Breast epithelium (tissue), 4 donors: ENCODE results near the gene AFF3. TPM values are rescaled to one million over a fixed set of nuclear protein-coding genes. Genes with fewer than 3 reads are reported as not detected.

ENCODE experiments used
- DNase-seq, 2 donors: peaks; one replicate each; pipeline ENCODE4 v3.0.0-alpha.2; 2019; ENCODE audit warnings: low spot score in 2 of 2
- H3K27ac ChIP-seq, 2 donors: fragments of 200-600 bp; sonication (generic) in 1 of 2; one replicate each; pipeline ENCODE4 v1.5.1; 2016 to 2019; ENCODE audit warnings: mild to moderate bottlenecking in 1 of 2
- H3K27me3 ChIP-seq, 2 donors: fragments of 200-600 bp; sonication (generic) in 1 of 2; one replicate each; pipeline versions ENCODE4 v1.5.1 to v1.6.0; 2017 to 2019; ENCODE audit warnings: control low read depth in 1 of 2, mild to moderate bottlenecking in 1 of 2
- H3K36me3 ChIP-seq: fragments of 200-600 bp; one replicate; pipeline ENCODE4 v1.5.1; 2019
- H3K4me1 ChIP-seq, 2 donors: fragments of 200-600 bp; sonication (generic); one replicate each; pipeline ENCODE4 v1.5.1; 2016 to 2019; ENCODE audit warnings: control low read depth in 1 of 2
- H3K4me3 ChIP-seq, 3 donors: fragments of 200-600 bp; sonication (generic); 1 replicate in 2 of 3; 2 replicates in 1 of 3; pipeline ENCODE4 v1.5.1; 2016 to 2019; ENCODE audit warnings: mild to moderate bottlenecking in 3 of 3, moderate library complexity in 2 of 3
- H3K9me3 ChIP-seq, 2 donors: fragments of 200-600 bp; sonication (generic) in 1 of 2; one replicate each; pipeline ENCODE4 v1.5.1; 2016 to 2019; ENCODE audit warnings: control low read depth in 1 of 2
- POLR2A ChIP-seq: fragments of 450-650 bp; IDR thresholded peaks from one replicate; pipeline ENCODE4 v1.6.1; 2016; ENCODE audit warnings: antibody characterized with exemption, mild to moderate bottlenecking, moderate library complexity
- POLR2AphosphoS5 ChIP-seq, 3 donors: sonication (generic); formaldehyde crosslinking; IDR thresholded peaks; one replicate each; pipeline ENCODE4 v1.6.1; 2017; ENCODE audit warnings: antibody characterized with exemption in 3 of 3
- intact Hi-C: fragments of 100-400 bp; cut with DNase I; formaldehyde crosslinking; loops from one replicate; pipeline ENCODE4 v1.15.1; 2023; ENCODE audit warnings: low total_unique reads
- total RNA-seq, 3 donors: library from RNA; depleted of rRNA; stranded (reverse); fragments of >200 nt; gene quantifications; one replicate each; pipeline ENCODE4 v1.1.0, GENCODE V29; 2016
- TF ChIP-seq, protein P1 (sequence below), 3 donors: fragments of 450-650 bp; IDR thresholded peaks; one replicate each; pipeline ENCODE4 v1.5.1; 2016 to 2017; ENCODE audit warnings: antibody characterized with exemption in 3 of 3, mild to moderate bottlenecking in 3 of 3, moderate library complexity in 3 of 3

The AFF3 gene
- total RNA-seq, 3 donors from 2014 or later: 8.2 to 116 (median 63.6) TPM

DNA sequence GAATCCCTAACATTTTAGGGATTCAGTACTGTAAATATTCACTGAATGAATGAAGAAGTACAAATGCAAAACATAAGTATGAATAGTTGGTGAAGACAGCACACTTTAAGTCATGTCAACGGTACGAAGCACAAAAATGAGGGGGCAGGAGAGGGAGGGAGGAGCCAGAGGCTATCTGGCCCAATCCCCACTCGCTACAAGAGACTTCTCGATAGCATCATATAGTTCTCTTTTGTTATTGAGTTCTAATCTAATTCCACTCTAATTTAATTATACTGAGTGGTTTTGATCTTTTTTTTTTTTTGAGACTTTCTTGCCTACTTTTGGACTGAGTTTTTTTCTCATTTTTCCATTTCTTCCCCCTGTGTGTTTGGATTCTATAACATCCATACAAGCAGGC is 500.4 kb downstream of the AFF3 start:
- TF ChIP-seq POLR2A (no peak), POLR2AphosphoS5 (IDR thresholded peaks at IDR 0.05) (no peak)
- TF ChIP-seq, protein P1, sequence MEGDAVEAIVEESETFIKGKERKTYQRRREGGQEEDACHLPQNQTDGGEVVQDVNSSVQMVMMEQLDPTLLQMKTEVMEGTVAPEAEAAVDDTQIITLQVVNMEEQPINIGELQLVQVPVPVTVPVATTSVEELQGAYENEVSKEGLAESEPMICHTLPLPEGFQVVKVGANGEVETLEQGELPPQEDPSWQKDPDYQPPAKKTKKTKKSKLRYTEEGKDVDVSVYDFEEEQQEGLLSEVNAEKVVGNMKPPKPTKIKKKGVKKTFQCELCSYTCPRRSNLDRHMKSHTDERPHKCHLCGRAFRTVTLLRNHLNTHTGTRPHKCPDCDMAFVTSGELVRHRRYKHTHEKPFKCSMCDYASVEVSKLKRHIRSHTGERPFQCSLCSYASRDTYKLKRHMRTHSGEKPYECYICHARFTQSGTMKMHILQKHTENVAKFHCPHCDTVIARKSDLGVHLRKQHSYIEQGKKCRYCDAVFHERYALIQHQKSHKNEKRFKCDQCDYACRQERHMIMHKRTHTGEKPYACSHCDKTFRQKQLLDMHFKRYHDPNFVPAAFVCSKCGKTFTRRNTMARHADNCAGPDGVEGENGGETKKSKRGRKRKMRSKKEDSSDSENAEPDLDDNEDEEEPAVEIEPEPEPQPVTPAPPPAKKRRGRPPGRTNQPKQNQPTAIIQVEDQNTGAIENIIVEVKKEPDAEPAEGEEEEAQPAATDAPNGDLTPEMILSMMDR (IDR thresholded peaks at IDR 0.05): no peak
- Histone ChIP-seq H3K4me3 (no peak overlapping the region), H3K9me3 (no peaks in the 10 kb centered on the region), H3K4me1 (no peaks in the 10 kb centered on the region), H3K27me3 (no peaks in the 10 kb centered on the region), H3K27ac (no peak overlapping the region), H3K36me3 (no peaks in the 10 kb centered on the region)
- no peak for DNase-seq
- intact Hi-C loops: no loop called here

DNA sequence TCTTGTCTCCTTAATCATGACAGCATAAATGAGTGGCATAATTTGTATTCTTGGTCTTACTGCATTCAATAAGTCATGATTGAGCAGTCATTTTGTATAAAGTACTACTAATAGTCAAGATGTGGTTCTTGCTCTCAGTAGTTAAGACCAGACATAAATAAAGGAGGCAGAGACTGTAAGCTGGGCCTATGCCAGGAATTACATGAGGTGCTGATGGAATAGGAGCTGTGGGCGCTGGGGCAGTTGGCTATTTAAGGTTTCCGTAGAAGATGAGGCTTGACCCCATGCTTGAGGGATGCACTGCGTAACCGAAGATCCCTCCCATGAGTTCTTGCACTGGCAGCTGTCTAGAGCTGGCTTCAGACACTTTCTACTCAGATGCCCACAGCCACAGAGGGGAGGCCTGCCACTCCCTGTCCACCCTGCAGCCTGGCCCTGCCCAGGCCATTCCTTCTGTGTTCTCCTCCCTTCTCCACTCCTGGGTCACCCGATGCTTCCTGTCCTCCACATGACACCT is 501.7 kb downstream of the AFF3 start:
- TF ChIP-seq POLR2A (no peak), POLR2AphosphoS5 (IDR thresholded peaks at IDR 0.05) (no peak)
- TF ChIP-seq, protein P1 (IDR thresholded peaks at IDR 0.05): no peak
- H3K4me1 ChIP-seq: no peaks in the 10 kb centered on the region
- no peaks in the 10 kb centered on the region for H3K9me3 ChIP-seq
- H3K27me3 ChIP-seq: no peaks in the 10 kb centered on the region
- no peak overlapping the region for H3K4me3 ChIP-seq
- no peak overlapping the region for H3K27ac ChIP-seq
- H3K36me3 ChIP-seq: no peaks in the 10 kb centered on the region
- intact Hi-C loops: no loop called here
- DNase-seq: no peak

DNA sequence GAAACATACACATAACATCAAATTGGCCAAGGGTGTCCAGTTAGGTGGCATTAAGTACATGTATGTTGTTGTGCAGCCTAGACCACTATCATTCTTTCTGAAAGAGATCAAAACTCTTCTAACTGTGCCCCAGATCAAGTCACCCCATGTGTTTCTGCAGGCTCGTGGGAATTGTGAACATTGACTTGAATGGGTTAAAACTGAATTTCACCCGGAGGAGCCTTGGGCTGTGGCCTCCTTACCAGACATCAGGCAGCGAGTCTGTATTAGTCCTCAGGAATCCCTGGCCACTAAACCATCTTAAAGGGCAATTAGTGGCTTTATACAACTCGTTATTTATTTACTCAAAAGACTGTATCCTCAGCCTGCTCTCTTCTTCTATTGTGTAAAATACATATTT is 503.6 kb downstream of the AFF3 start:
- H3K4me1 ChIP-seq: no peaks in the 10 kb centered on the region

DNA sequence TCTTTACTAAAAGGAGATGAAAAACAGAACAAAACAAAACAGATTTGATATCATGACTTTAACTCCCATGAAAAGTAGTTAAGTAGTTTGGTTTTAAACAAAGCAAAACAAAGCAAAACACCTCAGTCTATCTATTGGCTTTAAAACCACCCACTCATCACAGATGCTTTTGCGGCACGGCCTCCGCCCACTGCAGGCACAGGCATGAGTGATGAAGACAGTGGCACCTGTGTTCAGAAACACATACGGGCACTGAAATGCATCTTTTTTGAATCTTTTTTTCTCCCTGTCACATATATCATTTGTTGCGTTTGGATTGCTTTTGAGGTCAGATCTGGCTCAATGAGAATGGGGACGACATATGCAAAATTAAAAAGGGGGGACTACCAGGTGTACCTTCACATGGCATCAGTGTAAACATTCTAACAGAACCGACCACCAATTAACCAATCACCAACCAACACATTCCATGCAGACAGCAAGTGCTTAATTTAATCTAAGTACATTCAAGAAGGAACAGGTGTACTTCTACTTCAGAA is 505.2 kb downstream of the AFF3 start:
- no peaks in the 10 kb centered on the region for H3K36me3 ChIP-seq
- no peak overlapping the region for H3K4me3 ChIP-seq
- peak overlapping the region; percentile 63 to 86 for H3K27ac ChIP-seq
- DNase-seq: no peak
- no peaks in the 10 kb centered on the region for H3K4me1 ChIP-seq
- no peaks in the 10 kb centered on the region for H3K9me3 ChIP-seq
- no peak for TF ChIP-seq POLR2AphosphoS5 (IDR thresholded peaks at IDR 0.05)
- TF ChIP-seq, protein P1 (IDR thresholded peaks at IDR 0.05): no peak
- TF ChIP-seq POLR2A: no peak
- intact Hi-C loops: no loop called here
- H3K27me3 ChIP-seq: no peaks in the 10 kb centered on the region

More for the DNA sequence above, 503.6 kb downstream of the AFF3 start:
- Histone ChIP-seq H3K27me3 (no peaks in the 10 kb centered on the region), H3K9me3 (no peaks in the 10 kb centered on the region), H3K27ac (no peak overlapping the region), H3K4me3 (no peak overlapping the region), H3K36me3 (no peaks in the 10 kb centered on the region)
- DNase-seq: no peak
- TF ChIP-seq POLR2A: no peak
- TF ChIP-seq, protein P1 (IDR thresholded peaks at IDR 0.05): no peak
- TF ChIP-seq POLR2AphosphoS5 (IDR thresholded peaks at IDR 0.05): no peak
- intact Hi-C loops: no loop called here

DNA sequence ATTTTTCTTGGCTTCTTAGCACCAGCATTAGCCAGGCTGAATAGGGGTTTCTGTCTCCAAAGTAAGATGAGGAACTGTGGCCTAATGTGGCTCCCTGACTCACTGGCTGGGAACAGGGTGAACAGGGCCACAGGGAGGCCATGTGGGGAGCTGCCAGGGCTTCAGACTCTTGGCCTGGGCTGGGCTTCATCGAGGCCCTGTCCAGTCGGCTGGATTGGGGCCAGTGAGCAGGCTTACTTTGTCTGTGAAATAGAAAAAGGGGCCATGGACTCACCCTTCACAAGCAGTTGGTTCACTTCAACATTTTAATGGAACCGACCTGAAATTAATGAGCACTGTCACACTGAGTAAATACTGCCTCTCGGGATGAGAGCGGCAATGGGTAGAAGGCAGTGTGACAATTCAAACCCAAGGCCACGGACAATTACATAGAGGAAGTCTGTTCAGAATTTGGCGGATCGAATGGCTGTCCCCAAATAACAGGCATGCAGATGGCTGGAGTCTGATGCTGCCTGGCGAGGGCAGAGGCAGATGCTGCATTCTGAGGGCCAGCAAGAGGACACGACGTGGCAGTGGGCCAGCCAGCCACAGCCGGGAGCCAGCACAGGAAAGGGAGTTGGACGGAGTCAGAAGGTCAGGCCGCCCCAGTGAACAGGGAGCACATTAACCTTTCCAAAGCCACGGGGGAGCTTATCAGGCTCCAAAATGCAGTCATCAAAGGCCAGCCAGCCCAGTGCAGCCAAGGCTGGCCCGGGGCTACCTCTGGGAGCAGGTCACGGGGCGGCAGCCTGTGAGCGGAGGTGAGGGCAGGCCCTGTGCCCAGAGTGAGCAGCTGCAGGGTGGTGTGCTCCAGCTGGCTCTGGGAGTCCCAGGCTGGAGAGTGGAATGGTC is 506.0 kb downstream of the AFF3 start:
- Histone ChIP-seq H3K36me3 (no peaks in the 10 kb centered on the region), H3K27me3 (no peaks in the 10 kb centered on the region), H3K4me1 (no peaks in the 10 kb centered on the region), H3K4me3 (peak overlapping the region in 1 of 3 donors; percentile 37), H3K27ac (peak overlapping the region; percentile 63 to 86), H3K9me3 (no peaks in the 10 kb centered on the region)
- peak; percentile 50 to 71 for DNase-seq
- peak in 1 of 3 donors; percentile 16 for TF ChIP-seq POLR2AphosphoS5 (IDR thresholded peaks at IDR 0.05)
- no peak for TF ChIP-seq POLR2A
- TF ChIP-seq, protein P1 (IDR thresholded peaks at IDR 0.05): no peak
- intact Hi-C loops: no loop called here
